GM12872 (cell line): ENCODE results near the gene VPS4B.

Source experiments
- CTCF ChIP-seq: IDR thresholded peaks from 3 replicates; pipeline ENCODE4 v1.5.1; 2011; ENCODE audit warnings: low read depth, mild to moderate bottlenecking, low read length, moderate library complexity; ENCODE audit not compliant: insufficient read depth

The VPS4B gene

DNA sequence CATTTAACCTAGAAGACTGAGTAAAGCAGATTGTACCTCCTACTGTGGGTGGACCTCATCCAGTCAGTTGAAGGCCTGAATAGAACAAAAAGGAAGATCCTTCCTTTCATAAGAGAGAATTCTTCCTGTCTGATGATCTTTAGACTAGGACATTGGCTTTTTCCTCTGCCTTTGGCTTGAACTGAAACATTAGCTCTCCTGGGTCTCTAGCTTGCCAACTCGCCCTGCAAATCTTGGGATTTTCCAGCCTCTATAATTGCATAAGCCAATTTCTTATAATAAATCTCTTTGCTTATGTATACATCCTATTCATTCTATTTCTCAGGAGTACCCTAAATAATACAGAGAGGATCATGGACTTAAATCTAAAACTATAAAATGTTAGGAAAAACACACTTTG, 49.1 kb downstream of the VPS4B start:
- TF ChIP-seq CTCF, result no peak

GRCh38 chr18:63368611-63369010, 53.7 kb downstream of the VPS4B start:
- TF ChIP-seq CTCF, result no peak

DNA sequence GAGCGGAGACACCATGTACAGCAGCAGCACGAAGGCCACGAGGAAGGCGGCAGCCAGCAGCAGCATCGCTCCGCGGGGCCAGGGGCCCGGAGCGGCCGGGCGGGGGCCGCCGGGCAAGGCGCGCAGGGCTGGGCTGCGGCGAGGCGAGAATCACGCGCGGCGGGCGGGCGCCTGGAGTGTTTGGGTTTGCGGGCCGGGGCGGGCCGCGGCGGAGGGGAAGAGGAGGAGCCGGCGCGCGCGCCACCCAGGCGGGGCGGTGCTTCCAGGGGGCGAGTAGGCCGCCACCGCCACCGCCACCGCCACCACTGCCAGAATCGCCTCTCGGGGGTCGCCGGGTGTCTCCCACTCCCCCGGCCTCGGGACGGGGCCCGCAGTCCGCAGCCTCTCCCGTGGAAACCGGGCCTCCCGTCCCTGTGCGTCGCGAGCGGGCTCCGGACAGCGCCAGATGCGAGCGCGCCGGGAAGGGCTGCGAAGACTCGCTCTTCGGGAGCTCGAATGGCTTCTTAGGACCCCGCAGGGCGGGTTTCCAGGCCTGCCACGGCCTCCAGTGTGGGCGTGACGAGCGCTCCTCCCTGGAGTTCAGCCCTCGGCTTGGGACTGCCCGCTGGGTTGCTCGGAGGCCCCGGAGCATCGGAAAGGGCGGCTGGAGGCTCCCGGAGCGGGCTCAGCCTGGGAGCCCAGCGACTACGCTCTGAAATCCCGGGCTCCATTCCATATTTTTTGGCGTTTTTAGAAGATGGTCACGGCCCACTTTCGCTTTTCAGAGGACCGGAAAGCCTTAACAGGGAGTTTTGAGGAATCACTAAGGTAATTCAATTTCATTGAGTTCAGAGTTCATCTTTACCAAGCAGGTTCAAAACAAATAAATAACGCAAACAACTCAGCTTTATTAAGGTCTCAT, 55.0 kb downstream of the VPS4B start, which contains the start of gene KDSR:
Gene KDSR, minus strand, starts transcription at position 154 of the 901 bp plus-strand sequence. Its CDS starts 88 bp downstream, at position 66.
- no peak for TF ChIP-seq CTCF

GRCh38 chr18:63366213-63367052, 55.8 kb downstream of the VPS4B start:
- no peak for TF ChIP-seq CTCF

DNA sequence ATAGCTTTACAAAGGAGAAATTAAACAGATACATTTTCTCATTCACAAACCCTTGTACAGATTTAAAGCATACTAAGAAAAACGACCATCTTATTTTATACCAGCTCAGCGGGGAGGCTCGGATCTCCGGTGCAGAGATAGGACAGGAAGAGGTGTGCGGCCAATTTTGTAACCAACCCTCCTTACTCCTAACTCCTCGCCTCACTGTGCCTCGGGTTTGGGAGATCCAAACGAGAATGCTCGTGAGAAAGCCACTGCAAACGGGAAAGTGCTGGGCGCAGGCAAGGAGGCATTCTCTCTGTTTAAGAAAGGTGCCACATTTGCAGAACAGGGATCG, 56.4 kb downstream of the VPS4B start:
- TF ChIP-seq CTCF, result no peak

DNA sequence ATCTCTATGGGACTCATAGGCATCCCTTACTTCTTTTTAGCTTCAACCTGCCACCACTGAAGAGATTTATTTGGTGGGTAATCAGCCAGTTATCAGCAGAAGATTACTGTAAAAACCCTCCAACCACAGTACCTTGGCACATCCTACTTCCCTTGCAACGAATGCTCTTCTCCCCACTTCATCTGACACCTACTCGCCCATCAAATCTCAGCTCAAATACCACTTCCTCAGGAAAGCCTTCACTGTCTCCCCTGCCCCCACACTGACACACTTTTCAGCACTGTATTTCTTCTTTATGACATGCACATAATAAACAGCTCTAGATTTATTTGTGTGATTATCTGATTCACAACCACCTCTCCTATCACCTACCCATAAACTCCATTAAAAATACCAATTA, 58.3 kb downstream of the VPS4B start:
- TF ChIP-seq CTCF, result no peak

GRCh38 chr18:63356272-63356896, 65.9 kb downstream of the VPS4B start:
- no peak for TF ChIP-seq CTCF
